AG04450 (cell line): ENCODE measurements around the gene INSRR. TPM values are rescaled to one million over a fixed set of nuclear protein-coding genes. Genes with fewer than 3 reads are reported as not detected.

Experiments
- CTCF ChIA-PET: fragments of 300-600, 350-600 bp; formaldehyde crosslinking; extraction: SDS; loops from one replicate; lab custom pipeline; 2022; ENCODE audit warnings: antibody characterized with exemption, inconsistent platforms; lab: Charles Lee
- POLR2A ChIA-PET: fragments of 350-600 bp; formaldehyde crosslinking; extraction: SDS; loops from one replicate; lab custom pipeline; 2021; ENCODE audit warnings: antibody characterized with exemption, inconsistent platforms; lab: Yijun Ruan, JAX
- DNase-seq: peaks from one replicate; pipeline ENCODE4 v3.0.0-alpha.2; 2011; ENCODE audit warnings: low read depth, low spot score
- H3K27ac ChIP-seq: one replicate; pipeline ENCODE4 v1.5.1; 2012; ENCODE audit warnings: low read depth, low read length, control low read depth
- H3K27me3 ChIP-seq: one replicate; pipeline ENCODE4 v1.6.0; 2012; ENCODE audit warnings: low read length; ENCODE audit not compliant: control insufficient read depth, insufficient read depth
- H3K4me3 ChIP-seq: 2 replicates; pipeline ENCODE4 v1.5.1; 2011; ENCODE audit warnings: mild to moderate bottlenecking, low read depth, low read length, control low read depth
- H3K9me3 ChIP-seq: 2 replicates; pipeline ENCODE4 v1.5.1; 2012; ENCODE audit warnings: low read length; ENCODE audit not compliant: control insufficient read depth, insufficient read depth
- CTCF ChIP-seq: IDR thresholded peaks from 2 replicates; pipeline ENCODE4 v1.5.1; 2011; ENCODE audit warnings: low read depth, low read length, control low read depth, inconsistent platforms
- polyA plus RNA-seq: library from polyadenylated mRNA; depleted of rRNA; stranded (reverse); fragments of >200 nt; gene quantifications from 2 replicates; pipeline ENCODE4 v1.2.3, GENCODE V29; 2011

Gene INSRR
- polyA plus RNA-seq, 1 experiment = not detected

- Histone ChIP-seq H3K9me3 (no peaks in the 10 kb centered on the region; the same call in 1 of the 2 replicates), H3K4me3 (no peak overlapping the region), H3K27ac (no peak overlapping the region), H3K27me3 (peaks cover 16% of the 10 kb centered on the region)
- POLR2A ChIA-PET = interaction anchor here (0.6 kb wide), 1 partner anchor 100 kb away, joined by 6 read pairs; no protein-coding TSS in a partner anchor
- TF ChIP-seq CTCF = no peak
- DNase-seq = no peak
- CTCF ChIA-PET = interaction anchor here (1.0 to 3.3 kb wide), 5 partner anchors 26 to 124 kb away, joined by 3 to 17 read pairs (median 7); partner anchors contain the start of gene NTRK1
These were observed 45.6 kb downstream of the INSRR start for GRCh38 chr1:156813298-156813697.

GRCh38 chr1:156812293-156812990 lies 46.5 kb downstream of the INSRR start:
- Histone ChIP-seq H3K9me3 (no peaks in the 10 kb centered on the region; the same call in 1 of the 2 replicates), H3K4me3 (no peak overlapping the region), H3K27ac (no peak overlapping the region), H3K27me3 (peaks cover 16% of the 10 kb centered on the region)
- TF ChIP-seq CTCF = no peak
- CTCF ChIA-PET = interaction anchor here (1.4 to 3.3 kb wide), 3 partner anchors 26 to 78 kb away, joined by 7 to 17 read pairs (median 7); partner anchors contain the start of gene NTRK1
- POLR2A ChIA-PET = no interaction called here
- no peak for DNase-seq

- Histone ChIP-seq H3K27ac (no peak overlapping the region), H3K27me3 (peaks cover 16% of the 10 kb centered on the region), H3K9me3 (no peaks in the 10 kb centered on the region; the same call in 1 of the 2 replicates), H3K4me3 (no peak overlapping the region)
- ChIA-PET POLR2A (no interaction called here), CTCF (interaction anchor here (3.3 kb wide), 1 partner anchor 80 kb away, joined by 17 read pairs; no protein-coding TSS in a partner anchor)
- DNase-seq = no peak
- TF ChIP-seq CTCF = no peak
These were observed 47.7 kb downstream of the INSRR start for GRCh38 chr1:156811168-156811567.

- no peak for DNase-seq
- TF ChIP-seq CTCF = no peak
- no peaks in the 10 kb centered on the region; the same call in 1 of the 2 replicates for H3K9me3 ChIP-seq
- H3K4me3 ChIP-seq = no peak overlapping the region
- H3K27me3 ChIP-seq = peaks cover 16% of the 10 kb centered on the region
- no peak overlapping the region for H3K27ac ChIP-seq
- ChIA-PET POLR2A (no interaction called here), CTCF (no interaction called here)
These were observed 49.1 kb downstream of the INSRR start for GRCh38 chr1:156809711-156810366.
